Nucleus accumbens (tissue), 56 donors: Measurements from ENCODE around the gene UVRAG.
A peak's percentile ranks its signal among the peaks of the same experiment; 100 is the strongest.

Experiments
- DNase-seq, 56 donors: peaks; one replicate each; lab custom pipeline; 2025; lab: John Stamatoyannopoulos, UW

Gene UVRAG

DNA sequence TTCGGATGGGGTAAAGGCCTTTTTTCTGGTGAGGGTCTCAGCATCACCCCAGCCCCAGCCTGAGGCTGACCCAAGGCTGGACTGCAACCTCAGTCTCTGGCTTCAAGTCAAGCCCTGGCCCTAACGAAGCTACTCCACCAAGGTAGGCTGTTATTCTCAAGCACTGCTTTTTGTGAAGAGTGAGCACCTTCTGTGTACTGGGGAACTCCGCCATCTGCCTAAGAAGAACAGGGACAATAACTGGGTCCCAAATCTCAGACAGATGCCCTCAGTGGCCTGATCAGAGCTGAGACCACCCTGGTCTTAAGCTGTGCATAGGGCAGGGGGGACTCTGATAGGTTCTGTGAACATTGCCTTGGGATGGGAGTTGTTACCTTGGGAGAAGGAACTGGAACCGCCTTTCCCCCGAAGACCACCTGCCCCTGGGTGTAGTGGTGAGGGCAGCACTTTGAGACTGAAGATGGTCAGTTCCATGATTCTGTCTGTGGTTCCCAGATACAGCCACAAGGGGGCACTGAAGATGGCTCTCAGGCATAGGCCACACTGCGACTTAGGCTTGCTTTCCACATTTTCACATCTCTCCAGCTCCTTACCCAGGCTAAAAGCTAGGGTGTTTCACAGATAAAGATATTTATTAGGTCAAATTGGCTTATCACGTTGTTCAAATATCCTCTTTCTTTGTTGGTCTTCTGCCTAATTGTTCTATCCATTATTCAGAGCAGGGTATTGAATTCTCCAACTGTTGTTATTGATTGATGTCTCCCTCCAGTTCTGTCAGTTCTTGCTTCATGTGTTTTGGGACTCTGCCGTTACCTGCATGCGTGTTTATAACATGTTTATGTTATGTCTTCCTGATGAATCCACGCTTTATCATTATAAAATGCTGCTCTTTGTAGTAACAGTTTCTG lies 11.8 kb upstream of the UVRAG start:
- DNase-seq, result peak in 47 of 56 donors; percentile 24 to 90 (median 55)

GRCh38 chr11:75809111-75809510 lies 5.9 kb upstream of the UVRAG start:
- no peak for DNase-seq

- DNase-seq, result no peak
These were observed 5.0 kb upstream of the UVRAG start for GRCh38 chr11:75809991-75810390.

- DNase-seq, result no peak
These were observed 4.2 kb upstream of the UVRAG start for GRCh38 chr11:75810637-75811390.

- no peak for DNase-seq
These were observed 3.5 kb upstream of the UVRAG start for GRCh38 chr11:75811485-75811884.

- no peak for DNase-seq
These were observed 2.4 kb upstream of the UVRAG start for GRCh38 chr11:75812542-75813040.

DNA sequence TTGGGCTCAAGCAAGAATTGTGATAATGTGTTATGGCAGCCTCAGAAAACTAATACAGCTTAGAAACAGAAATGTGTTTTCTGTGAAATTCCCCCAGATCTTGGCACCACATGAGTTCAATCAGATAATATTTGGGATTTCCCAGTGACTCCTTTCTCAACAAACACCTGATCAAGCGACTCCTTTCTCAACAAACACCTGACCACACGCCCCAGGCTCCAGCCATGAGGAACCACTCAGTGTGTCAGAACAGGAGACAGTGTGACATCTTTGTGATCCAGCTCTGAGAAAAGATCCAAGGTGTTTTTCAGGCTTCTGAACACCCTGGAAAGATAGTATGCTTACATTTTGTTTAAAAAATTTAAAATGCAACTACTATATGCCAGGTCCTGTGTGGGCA lies 1.9 kb upstream of the UVRAG start:
- no peak for DNase-seq

GRCh38 chr11:75813622-75814039 lies 1.4 kb upstream of the UVRAG start:
- no peak for DNase-seq

DNA sequence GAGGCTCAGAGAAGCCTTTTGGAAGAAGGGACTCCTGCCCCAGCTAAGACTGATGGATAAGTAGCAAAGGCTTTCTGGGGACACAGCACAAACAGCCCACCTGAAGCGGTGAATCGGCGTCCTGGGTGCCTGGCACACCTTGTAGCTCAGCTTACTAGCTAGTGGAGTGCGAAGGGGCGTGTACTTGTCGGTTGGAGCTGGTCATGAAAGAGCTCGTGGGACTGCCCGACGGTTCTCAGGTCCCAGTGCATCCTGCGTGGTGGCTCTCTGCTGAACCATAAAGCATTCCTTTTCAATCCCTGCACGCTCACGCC lies 690 bp upstream of the UVRAG start:
- no peak for DNase-seq

- peak in 7 of 56 donors; percentile 42 to 79 (median 59) for DNase-seq
These were observed 547 bp downstream of the UVRAG start for GRCh38 chr11:75815345-75816168.

DNA sequence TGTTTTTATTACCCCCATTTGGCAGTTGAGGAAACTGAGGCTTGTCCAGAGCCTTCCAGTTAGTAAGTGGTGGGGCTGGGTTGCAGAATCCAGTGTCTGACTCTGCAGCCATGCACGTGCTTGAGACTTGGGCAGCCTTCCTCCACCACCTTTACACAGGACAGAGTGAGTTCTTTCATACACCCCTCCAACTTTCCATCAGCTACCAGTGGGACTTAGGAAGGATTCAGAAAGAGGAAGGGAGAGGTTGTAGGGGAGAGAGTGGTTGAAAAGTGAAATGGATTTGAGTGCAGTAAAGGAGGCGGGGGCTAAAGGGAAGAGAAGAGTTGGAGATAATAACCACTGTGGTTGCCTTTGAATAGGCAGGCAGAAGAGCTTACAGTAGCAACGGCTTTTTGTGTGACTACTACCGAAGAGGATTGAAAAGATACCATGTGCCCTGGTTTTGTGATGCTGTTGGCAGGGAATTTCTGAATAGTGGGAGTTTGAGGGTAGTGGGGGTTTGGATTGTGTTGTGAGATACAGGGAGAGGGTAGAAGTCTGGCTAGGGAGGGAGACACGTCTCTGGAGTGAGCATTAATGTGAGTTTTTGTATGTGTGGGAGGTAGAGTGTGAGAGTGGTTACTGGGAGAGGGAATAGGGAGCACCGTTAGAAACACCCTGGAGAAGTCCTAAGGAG lies 1.7 kb downstream of the UVRAG start:
- no peak for DNase-seq

DNA sequence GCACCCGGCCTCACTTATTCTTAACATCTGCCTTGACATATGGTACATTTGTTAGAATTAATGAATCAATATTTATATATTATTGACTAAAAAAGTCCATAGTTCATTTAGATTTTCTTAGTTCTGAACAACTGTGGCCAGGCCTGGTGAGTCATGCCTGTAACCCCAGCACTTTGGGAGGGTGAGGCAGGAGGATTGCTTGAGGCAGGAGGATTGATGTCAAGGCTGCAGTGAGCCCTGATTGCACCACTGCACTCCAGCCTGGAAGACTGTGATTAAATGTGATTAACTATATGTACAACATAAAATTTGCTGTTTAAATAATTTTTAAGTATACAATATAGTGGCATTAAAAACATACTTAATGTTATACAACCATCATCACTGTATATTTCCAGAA lies 5.6 kb downstream of the UVRAG start:
- DNase-seq, result no peak

DNA sequence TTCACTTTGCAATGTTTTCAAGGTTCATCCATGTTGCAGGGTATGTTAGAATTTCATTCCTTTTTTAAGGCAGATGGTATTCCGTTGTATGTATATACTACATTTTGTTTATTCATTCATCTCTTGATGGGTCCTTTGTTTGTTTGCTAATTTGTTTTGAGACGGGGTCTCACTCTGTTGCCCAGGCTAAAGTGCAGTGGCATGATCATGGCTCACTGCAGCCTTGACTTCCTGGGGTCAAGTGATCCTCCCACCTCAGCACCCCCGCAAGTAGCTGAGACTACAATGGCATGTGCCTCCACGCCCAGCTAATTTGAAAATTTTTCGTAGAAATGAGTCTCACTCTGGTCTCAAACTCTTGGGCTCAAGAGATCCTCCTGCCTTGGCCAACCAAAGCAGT lies 6.2 kb downstream of the UVRAG start:
- no peak for DNase-seq

- DNase-seq, result no peak
These were observed 7.5 kb downstream of the UVRAG start for GRCh38 chr11:75822541-75822940.

DNA sequence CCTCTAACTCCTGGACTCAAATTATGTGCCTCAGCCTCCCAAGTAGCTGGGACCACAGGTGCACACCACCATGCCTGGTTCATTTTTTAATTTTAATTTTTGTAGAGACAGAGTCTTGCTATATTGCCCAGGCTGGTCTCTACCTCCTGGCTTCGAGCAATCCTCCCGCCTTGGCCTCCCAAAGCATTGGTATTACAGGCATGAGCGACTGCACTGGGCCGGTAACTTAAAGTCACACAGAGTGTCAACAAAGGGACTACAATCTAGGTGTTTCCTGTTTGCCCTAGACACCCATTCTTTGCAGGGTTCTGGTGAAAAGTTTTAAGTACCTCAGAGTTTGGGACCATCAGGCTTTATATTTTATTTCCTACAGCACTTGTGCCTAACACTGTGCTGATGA lies 8.4 kb downstream of the UVRAG start:
- no peak for DNase-seq

- DNase-seq, result no peak
These were observed 8.9 kb downstream of the UVRAG start for GRCh38 chr11:75823946-75824345.

DNA sequence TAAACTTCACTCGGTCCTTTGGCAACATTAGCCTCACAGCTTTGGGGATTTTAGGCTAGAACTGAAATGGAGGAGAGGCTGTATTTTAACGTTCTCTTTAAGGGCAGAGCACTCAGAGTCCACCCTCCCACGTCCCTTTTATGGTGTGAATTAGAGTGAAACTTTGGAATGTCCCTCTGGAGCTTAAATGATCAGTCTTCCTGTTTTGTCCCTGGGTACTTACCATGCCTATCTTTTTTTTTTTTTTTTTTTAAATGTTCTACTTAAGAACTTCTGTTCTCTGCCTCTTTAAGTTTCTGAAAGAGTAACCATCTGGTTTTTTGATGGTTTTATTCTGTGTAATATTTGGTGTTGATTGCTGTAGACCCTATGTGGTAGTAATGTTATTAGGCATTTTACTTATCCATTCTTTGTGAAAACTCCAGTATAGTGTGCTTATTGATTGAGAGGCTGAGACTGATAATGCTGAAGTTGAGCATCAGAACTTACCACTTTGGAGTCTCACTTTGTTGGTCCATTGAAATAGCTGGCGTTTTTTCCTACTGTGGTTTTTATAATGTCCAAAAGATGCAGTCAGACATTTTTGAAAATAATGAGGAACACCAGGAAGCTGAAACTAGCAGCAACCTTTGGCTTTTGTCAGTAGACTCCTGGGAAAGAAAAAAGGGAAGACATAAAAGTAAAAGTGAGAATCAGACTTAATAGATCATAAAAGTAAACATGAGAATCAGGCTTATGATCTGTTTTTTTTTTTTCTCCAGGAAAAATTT lies 11.6 kb downstream of the UVRAG start:
- no peak for DNase-seq

- no peak for DNase-seq
These were observed 12.6 kb downstream of the UVRAG start for GRCh38 chr11:75827562-75827961.

- no peak for DNase-seq
These were observed 17.0 kb downstream of the UVRAG start for GRCh38 chr11:75831915-75832502.
